GM12891 (cell line): ENCODE results near the gene TBCA.

Experiments used
- PAX5 ChIP-seq: IDR thresholded peaks from 2 replicates; pipeline ENCODE4 v1.6.1; 2011; ENCODE audit warnings: low read length, moderate library complexity, mild to moderate bottlenecking; ENCODE audit not compliant: insufficient read depth, severe bottlenecking
- POLR2A ChIP-seq: IDR thresholded peaks from 2 replicates; pipeline ENCODE4 v1.6.1; 2011; ENCODE audit warnings: low read depth, low read length, control low read depth
- POLR2AphosphoS5 ChIP-seq: IDR thresholded peaks from 2 replicates; pipeline ENCODE4 v1.6.1; 2011; ENCODE audit warnings: low read depth, low read length, control low read depth
- TAF1 ChIP-seq: IDR thresholded peaks from 2 replicates; pipeline ENCODE4 v1.6.1; 2011; ENCODE audit warnings: low read depth, low read length, control low read depth

DNA sequence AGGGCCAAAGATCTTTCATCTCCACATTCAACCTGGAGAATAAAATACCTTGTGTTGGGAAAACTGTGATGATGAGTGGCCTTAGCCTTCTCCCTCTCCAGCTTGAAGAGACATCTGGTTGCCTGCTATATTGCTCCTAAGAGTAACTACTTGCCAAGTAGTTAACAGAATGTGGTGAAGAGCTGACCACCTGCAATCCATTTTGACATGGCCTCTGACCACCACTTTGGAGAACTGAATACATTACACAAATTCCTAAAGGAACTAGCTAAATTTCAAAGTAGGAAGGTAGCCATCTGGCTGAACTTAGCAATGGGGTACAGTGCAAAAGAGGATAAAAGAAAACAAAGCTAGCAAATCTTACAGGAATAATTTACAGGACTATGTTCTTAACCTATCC is 7.2 kb downstream of the TBCA start:
- TF ChIP-seq POLR2A = no peak
- TF ChIP-seq TAF1 = no peak
- TF ChIP-seq POLR2AphosphoS5 = no peak
- no peak for TF ChIP-seq PAX5
